ES-I3 (cell line): ENCODE results near the gene STXBP6.
"Not testable (repeated sequence)": the region's sequence is repeated elsewhere in the genome, so short reads cannot be mapped to it uniquely, and the experiment has no call there.

Experiments used
- H3K36me3 ChIP-seq: 2 replicates; pipeline ENCODE4 v1.6.1; 2013; ENCODE audit warnings: mild to moderate bottlenecking, low read length, control low read depth, moderate library complexity; ENCODE audit not compliant: insufficient read depth
- H3K4me1 ChIP-seq: 2 replicates; pipeline ENCODE4 v1.6.1; 2013; ENCODE audit warnings: mild to moderate bottlenecking, control low read depth, low read length; ENCODE audit not compliant: insufficient read depth
- H3K9ac ChIP-seq: 2 replicates; pipeline ENCODE4 v1.6.1; 2013; ENCODE audit warnings: low read depth, mild to moderate bottlenecking, low read length, moderate library complexity
- H3K9me3 ChIP-seq: 2 replicates; pipeline ENCODE4 v1.6.1; 2013; ENCODE audit warnings: mild to moderate bottlenecking, low read length, moderate library complexity; ENCODE audit not compliant: control insufficient read depth, insufficient read depth

STXBP6 gene

GRCh38 chr14:24954037-24954699, 95.8 kb downstream of the STXBP6 start:
- Histone ChIP-seq H3K9me3 (no peaks in the 10 kb centered on the region; the same call in 1 of the 2 replicates), H3K36me3 (no peaks in the 10 kb centered on the region), H3K9ac (no peak overlapping the region), H3K4me1 (peaks cover 5% of the 10 kb centered on the region; the same call in 1 of the 2 replicates)

DNA sequence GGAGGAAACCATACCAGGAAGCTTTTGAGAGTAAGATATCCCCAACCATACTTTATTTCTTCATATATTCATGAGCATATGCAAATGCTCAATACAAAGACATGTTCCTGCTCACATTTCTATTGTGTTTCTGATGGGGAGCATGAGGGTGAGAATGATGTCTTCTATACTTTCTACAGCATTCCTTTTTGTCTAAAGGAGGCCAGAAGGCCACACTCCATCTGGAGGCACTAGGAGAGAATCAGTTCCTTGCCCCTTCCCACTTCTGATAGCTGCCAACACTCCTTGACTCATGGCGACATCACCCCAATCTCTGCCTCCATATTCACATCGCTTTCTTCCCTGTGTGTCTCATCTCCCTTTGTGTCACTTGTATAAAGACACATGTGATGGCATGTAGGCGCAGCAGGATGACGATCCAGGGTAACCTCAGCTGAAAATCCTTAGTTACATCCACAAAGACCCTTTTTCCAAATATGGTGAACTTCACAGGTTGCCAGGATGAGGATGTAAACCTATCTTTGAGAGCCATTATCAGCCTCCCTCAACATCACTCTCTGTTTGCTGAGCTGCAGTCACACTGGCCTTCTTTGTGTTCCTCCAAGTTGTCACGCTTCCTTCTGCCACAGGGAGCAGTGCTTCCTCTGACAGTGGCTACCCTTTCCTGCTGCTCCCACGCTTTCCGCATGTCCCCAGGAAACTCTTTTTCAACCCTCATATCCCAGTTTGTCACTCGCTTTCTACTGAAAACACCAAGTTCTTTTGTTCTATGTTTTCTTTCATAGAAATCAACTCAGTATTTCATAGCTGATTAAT, 96.9 kb downstream of the STXBP6 start:
- H3K9ac ChIP-seq: no peak overlapping the region

DNA sequence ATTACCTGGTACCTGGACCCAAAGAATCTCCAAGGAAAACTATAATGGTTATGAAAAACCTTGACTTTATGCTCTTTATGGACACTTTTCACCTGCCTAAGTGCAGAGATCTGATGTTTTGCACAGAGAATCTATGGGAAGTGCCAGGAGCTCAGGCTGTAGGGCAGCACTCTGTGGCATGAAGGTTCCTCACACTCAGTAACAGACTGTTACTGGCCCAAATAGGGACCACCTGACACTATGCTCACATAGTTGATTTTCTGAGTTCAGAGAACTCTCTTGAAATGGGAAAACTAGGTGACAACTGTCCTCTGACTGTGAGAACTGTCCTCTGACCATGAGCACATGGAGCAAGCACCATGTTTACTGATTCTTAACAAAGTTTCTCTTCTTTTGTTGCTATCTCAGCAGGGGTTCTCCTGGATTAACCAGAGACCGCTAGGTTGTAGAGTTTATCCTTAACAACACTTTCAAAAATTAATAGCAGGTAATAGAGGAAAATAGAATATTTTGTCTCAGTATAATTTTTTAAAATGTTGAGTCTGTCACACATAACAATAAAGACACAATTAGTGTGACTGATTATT, 101.6 kb downstream of the STXBP6 start:
- Histone ChIP-seq H3K9me3 (no peaks in the 10 kb centered on the region; the same call in 1 of the 2 replicates), H3K9ac (no peak overlapping the region), H3K4me1 (peaks cover 7% of the 10 kb centered on the region; the same call in 1 of the 2 replicates), H3K36me3 (no peaks in the 10 kb centered on the region)

More for the DNA sequence above, 96.9 kb downstream of the STXBP6 start:
- Histone ChIP-seq H3K36me3 (no peaks in the 10 kb centered on the region), H3K9me3 (no peaks in the 10 kb centered on the region; the same call in 1 of the 2 replicates), H3K4me1 (peaks cover 4% of the 10 kb centered on the region; the same call in 1 of the 2 replicates)

DNA sequence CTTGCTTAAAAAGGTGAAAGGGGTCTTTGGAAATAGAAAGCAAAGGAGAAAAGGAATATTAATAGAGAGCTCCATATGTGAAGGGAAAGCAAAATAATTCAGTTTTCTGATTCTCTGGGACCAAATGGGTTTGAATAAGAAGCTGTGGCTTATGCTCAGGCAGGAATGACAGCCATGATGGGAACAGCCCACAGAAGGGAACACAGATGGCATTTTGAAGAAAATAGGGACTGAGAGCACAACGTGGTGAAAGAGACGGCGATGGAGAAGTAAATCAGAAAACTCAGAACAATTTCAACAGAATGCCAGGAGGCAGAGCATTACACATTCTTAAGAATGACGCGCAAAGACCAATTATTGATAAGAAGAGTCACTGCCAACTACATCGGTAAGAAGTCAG, 102.8 kb downstream of the STXBP6 start:
- Histone ChIP-seq H3K9me3 (no peaks in the 10 kb centered on the region), H3K36me3 (no peaks in the 10 kb centered on the region), H3K4me1 (peaks cover 19% of the 10 kb centered on the region), H3K9ac (no peak overlapping the region)

DNA sequence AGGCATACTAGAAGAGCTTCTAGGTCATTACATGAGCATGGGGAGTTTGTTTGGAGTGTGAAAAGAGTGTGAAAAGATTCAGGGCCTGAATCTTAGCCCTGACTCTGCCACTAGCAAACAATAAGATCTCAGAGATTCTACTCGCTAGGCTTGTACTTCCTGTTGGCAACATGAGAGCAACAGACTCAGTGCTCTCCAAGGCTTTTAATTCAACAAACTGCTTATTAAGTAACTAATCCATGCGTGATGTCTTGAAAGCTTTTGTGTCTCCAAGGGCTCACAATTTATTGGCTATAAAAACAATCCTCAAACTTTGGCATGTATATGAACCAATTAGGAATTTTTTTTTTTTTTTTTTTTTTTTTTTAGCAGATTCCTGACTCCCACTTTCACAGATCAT, 105.1 kb downstream of the STXBP6 start:
- no peak overlapping the region for H3K9ac ChIP-seq
- H3K9me3 ChIP-seq: no peaks in the 10 kb centered on the region
- H3K4me1 ChIP-seq: peaks cover 26% of the 10 kb centered on the region
- no peaks in the 10 kb centered on the region for H3K36me3 ChIP-seq

DNA sequence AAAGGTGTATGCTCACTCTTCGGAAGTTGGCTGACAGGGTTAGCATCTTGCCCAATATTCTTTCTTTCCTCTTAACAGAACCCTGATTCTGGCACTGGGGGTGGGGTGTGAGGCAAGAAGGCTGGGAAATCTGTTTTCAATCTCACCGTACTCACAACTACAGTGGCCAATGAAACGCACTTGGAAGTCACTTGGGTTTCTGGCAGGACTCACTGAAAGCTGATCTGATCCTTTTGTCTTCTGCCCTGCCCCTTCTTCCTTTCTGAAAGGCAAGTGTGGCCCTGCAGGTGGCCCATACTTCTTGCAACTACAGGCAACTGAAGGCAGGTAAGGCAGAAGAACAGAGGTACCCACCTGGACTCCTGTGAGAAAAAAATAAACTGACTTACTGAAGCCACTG, 106.9 kb downstream of the STXBP6 start:
- Histone ChIP-seq H3K9ac (no peak overlapping the region), H3K9me3 (no peaks in the 10 kb centered on the region), H3K36me3 (no peaks in the 10 kb centered on the region), H3K4me1 (peaks cover 22% of the 10 kb centered on the region)

GRCh38 chr14:24941719-24942118, 108.2 kb downstream of the STXBP6 start:
- Histone ChIP-seq H3K9me3 (no peaks in the 10 kb centered on the region), H3K4me1 (peaks cover 20% of the 10 kb centered on the region), H3K36me3 (no peaks in the 10 kb centered on the region), H3K9ac (no peak overlapping the region)

DNA sequence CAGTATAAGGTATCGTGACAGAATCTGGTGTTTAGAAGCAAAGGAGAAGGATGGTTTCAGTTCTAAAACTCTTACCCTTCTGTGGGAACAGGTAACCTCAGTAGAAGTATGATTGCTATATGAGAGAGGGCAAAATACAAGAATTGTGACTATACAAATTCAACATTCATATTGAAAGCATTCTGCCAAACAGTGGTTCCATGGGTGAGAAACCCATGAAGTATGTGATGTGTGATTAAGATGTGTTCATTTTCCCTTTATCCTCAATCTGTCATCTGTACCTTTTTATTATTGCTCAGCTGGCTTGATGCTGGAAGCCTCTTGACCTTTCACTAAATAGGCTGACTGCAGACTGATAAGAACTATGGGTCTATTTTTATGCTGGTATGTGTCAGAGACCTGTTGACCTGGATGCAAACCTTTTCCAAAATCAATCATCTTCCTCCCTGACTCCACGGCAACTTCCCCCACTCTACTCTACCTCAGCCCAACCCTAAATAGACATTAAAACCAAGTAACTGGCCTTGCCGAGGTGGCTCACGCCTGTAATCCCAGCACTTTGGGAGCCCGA, 109.6 kb downstream of the STXBP6 start:
- Histone ChIP-seq H3K36me3 (no peaks in the 10 kb centered on the region), H3K4me1 (peaks cover 20% of the 10 kb centered on the region), H3K9ac (no peak overlapping the region), H3K9me3 (no peaks in the 10 kb centered on the region)

DNA sequence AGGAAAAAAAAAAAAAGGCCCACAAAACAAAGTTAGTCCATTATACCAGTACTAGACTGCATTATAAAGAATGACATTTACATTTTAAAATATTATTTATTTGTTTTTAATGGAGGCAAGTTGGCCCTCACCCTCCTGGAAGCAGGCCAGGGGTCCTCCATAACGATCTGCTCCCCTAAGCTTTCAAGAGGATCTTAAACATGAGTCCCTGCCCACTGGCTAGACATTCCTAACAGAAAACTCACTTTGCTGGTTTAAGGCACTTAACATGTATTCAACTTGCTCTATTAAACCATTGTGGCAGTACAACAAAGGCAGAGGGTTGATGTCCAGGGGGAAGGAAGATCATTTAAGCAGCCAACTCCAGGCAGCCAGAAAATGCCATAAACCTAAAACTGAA, 111.4 kb downstream of the STXBP6 start:
- peaks cover 20% of the 10 kb centered on the region for H3K4me1 ChIP-seq
- H3K9ac ChIP-seq: no peak overlapping the region
- H3K36me3 ChIP-seq: no peaks in the 10 kb centered on the region
- H3K9me3 ChIP-seq: no peaks in the 10 kb centered on the region

DNA sequence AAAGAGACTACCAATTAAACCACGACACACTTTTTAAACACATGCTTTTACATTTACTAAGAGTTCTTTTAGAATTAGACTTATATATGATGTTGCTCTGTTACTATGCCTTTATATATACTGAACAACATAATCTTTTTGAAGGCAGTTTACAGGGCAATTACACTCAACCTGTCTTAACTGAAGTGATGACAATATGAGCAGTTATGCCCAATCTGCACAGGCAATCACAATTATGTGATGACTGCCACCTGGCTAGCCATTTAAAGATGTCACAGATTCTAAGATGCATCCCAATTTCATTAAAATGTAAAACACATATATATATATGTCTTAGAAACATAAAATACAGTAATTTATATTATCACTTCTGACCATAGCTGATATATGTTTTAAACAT, 112.6 kb downstream of the STXBP6 start:
- peaks cover 9% of the 10 kb centered on the region; the same call in 1 of the 2 replicates for H3K4me1 ChIP-seq
- no peaks in the 10 kb centered on the region for H3K36me3 ChIP-seq
- no peaks in the 10 kb centered on the region; the same call in 1 of the 2 replicates for H3K9me3 ChIP-seq
- H3K9ac ChIP-seq: no peak overlapping the region

- H3K9ac ChIP-seq, H3K4me1 ChIP-seq, H3K9me3 ChIP-seq, H3K36me3 ChIP-seq: not testable (repeated sequence)
These were observed 113.2 kb downstream of the STXBP6 start for GRCh38 chr14:24936773-24937172.

DNA sequence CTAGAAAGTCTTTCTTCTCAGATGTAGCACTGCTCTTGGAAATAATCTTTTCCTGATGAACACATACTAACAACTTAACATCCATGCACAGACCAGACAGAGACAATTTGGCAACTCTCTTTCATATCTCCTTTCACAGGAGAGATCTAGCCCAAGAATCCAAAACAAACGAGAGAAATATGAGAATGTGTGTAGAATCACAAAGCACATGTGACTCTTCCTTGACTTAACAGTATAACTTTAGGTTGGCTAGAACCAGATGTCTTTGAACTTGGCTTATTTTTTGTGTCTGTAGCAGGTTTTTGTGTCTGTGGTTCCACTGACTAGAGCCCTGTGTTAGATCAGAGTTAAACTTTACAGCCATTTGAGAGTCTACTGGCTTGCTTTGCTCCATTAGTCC, 114.2 kb downstream of the STXBP6 start:
- no peaks in the 10 kb centered on the region for H3K4me1 ChIP-seq
- H3K9me3 ChIP-seq: no peaks in the 10 kb centered on the region; the same call in 1 of the 2 replicates
- H3K9ac ChIP-seq: no peak overlapping the region
- no peaks in the 10 kb centered on the region for H3K36me3 ChIP-seq

GRCh38 chr14:24928386-24928900, 121.5 kb downstream of the STXBP6 start:
- no peaks in the 10 kb centered on the region; the same call in 1 of the 2 replicates for H3K9me3 ChIP-seq
- no peaks in the 10 kb centered on the region for H3K36me3 ChIP-seq
- no peak overlapping the region for H3K9ac ChIP-seq
- H3K4me1 ChIP-seq: no peaks in the 10 kb centered on the region; the same call in 1 of the 2 replicates

DNA sequence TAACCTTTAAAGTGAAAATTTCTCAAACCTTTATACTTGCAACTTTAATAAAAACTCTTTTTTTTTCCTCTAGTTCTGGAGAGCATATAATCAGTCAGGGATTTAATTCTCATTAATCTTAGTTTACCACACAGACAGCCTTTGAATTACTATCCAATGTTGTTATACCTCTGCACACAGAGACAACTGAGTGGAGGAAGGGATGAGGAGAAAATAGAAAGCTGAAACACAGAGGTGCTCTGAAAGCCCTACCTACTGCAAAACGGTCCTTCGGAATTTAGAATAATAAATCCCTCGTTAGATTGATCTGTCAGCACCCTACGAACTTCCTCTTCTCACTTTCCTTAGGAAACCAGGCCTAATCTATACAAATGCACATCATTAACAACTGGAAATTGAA, 122.1 kb downstream of the STXBP6 start:
- no peak overlapping the region for H3K9ac ChIP-seq
- no peaks in the 10 kb centered on the region; the same call in 1 of the 2 replicates for H3K4me1 ChIP-seq
- no peaks in the 10 kb centered on the region; the same call in 1 of the 2 replicates for H3K9me3 ChIP-seq
- H3K36me3 ChIP-seq: no peaks in the 10 kb centered on the region
